GM12872 (cell line): ENCODE results near the gene MECP2.

ENCODE experiments used
- TF ChIP-seq, protein P1 (sequence below): IDR thresholded peaks from 3 replicates; pipeline ENCODE4 v1.5.1; 2011; ENCODE audit warnings: low read depth, mild to moderate bottlenecking, low read length, moderate library complexity; ENCODE audit not compliant: insufficient read depth

Gene MECP2

DNA sequence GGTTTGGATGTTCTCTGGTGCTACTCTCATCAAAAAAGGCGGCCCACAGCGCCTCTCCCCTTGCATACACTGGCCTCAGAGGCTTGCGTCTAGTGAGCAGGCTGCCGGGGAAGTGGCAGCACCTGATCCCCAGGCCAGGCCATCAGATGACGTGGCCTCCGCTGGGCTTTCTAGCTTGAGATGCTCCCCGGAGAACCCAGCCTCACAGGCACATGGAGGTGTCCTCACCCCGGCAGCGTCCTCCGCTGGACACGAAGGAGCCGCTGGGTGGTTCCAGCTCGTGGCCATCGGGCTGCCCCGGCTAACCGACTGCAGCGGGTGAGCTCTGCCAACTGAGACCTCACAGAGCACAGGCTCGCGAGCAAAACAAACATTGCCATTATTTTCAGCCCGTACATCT is 90.6 kb downstream of the MECP2 start:
- TF ChIP-seq, protein P1, sequence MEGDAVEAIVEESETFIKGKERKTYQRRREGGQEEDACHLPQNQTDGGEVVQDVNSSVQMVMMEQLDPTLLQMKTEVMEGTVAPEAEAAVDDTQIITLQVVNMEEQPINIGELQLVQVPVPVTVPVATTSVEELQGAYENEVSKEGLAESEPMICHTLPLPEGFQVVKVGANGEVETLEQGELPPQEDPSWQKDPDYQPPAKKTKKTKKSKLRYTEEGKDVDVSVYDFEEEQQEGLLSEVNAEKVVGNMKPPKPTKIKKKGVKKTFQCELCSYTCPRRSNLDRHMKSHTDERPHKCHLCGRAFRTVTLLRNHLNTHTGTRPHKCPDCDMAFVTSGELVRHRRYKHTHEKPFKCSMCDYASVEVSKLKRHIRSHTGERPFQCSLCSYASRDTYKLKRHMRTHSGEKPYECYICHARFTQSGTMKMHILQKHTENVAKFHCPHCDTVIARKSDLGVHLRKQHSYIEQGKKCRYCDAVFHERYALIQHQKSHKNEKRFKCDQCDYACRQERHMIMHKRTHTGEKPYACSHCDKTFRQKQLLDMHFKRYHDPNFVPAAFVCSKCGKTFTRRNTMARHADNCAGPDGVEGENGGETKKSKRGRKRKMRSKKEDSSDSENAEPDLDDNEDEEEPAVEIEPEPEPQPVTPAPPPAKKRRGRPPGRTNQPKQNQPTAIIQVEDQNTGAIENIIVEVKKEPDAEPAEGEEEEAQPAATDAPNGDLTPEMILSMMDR: no peak

DNA sequence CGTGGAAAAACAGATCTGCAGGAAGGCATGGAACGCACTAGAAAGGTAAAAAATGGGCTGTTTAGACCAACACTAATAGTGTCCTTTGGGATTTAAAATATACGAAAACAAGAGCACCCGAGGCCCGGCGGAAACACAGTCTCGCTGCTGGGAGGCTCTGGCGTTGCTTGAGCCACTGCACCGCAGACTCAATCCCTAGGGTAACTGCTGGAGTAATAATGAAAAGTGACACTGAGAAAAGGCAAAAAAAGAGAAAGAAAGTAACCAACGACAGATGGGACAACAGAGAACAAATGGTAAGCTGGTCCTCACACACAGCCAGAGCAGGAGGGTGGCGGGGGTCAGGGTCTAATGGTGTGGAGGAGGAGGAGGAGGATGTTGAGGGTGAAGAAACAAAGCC is 93.2 kb downstream of the MECP2 start:
- TF ChIP-seq, protein P1: no peak

DNA sequence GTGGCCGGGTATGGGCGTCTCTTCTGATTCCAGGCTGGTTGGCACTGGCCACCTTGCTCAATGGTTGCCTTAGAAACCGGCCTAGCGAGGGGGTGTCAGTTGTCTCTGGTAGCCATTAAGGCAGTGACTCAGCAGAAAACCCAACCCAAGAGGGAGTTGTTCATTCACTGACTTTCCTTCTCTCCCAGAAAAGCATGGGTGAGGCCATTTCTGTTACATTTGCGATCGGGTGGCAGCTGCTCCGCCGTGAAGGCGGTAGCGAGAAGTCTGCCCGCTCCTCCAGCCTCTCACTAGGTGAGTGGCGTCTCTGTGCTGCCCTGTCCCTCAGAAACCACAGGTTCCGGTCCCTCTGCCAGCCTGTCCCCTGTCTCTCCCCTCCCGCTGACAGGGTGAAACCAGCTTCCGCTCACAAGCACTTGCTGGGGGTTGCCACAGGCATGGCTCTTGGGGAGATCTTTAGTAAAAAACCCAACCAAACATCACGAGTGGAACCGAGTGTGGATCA is 95.2 kb downstream of the MECP2 start:
- TF ChIP-seq, protein P1: no peak

DNA sequence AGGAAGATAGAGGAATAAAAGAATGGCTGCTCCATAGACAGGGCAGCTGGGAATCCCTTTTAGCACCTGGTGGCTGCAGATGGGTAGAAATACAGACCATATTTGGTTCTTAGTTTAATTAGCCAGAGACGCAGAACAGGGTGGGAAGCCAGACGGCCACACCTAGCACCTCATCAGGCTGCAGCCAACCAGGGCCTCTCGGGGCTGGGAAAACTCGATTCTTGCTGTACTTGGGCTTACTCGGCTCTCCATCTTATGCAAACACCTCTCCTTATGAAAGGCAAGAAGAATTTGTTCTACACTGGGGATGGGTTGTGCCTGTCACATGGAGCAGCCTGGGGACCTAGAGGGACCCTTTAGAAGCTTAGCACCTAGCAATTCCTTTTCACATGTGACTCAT is 97.5 kb downstream of the MECP2 start:
- TF ChIP-seq, protein P1: no peak

DNA sequence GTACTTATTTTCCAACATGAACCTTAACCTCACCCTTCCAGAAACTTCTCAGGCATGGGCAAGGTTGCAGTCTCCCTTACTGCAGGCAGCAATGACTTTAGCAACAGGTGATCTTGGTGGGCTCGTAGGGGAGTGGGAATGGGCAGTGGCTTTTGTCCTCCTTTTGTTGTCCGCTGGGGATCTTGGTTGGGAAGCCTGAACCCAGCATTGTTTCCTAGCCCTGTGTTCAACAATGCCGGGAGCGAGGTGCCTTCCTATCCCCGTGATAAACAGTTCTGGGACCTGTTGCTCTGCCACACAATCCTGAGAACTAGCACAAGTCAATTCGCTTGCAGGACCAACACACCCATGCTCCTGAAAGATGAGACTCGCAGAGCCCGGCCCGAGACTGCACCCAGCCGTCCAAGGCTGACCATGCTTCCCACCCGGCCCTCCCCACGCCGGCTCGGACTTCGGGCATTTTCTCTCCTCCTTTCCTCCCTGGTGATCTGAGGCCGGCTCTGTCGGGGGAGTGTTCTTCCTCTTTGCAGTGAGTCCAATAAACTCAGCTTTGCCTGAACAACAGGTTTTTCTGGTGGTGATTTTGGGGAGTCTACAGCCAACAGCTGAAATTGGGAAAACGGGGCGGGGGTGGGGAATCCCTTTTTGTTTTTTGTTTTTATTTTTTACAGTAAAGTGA is 98.0 kb downstream of the MECP2 start:
- TF ChIP-seq, protein P1: no peak

DNA sequence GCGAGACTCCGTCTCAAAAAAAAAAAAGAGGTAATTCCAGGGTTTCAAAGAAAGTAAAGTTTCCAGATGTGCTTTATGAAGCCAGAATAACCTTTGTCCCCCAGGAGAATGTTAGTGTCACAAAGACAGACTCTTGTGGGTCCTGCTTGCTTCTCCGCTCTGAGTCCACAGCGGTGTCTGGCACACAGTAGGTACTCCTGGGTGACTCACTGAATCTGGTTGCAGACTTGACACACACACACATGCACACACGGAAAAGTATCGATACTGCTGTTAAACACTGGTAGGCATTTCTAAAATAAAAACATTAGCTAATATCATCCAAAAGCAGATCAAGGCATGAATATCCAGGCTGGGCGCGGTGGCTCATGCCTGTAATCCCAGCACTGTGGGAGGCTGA is 102.0 kb downstream of the MECP2 start:
- TF ChIP-seq, protein P1: no peak

DNA sequence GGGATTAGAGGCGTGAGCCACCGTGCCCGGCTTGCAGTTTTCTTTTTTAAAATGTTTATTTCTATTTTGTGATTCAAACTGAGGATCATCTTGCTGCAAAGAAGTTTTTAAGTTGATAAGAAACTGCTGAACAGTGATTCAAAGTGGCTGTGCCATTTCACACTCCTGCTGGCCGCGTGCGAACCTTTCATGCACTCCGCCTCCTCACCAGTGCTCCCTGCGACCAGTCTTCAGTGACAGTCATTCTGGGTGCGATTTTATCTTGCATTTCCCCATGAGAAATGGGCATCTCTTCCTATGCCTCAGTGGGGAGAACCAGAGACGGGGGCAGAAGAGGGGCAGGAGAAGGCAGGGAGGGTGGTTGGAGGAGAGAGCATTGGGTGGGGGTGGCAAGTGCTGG is 103.5 kb downstream of the MECP2 start:
- TF ChIP-seq, protein P1: no peak

DNA sequence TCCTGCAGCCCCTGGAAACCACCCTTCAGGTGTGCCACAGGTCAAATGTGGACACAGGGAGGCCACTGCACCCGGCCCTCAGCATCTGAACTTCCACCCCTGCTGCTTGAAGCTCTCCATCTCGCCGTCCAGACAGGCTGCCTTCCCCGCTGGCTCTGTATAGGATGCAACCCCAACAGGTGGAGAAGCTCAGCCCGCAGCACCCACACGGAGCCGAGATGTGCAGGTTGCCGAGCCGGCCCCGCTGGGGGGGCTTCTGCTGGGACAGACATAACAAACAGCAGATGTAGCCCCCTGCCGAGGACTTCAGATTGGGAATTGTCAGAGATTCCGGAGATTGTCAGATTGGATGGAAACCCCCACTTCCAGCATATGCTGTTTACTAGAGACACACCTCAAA is 104.4 kb downstream of the MECP2 start:
- TF ChIP-seq, protein P1: no peak
